ENCODE measurements around the gene RGS3. TPM values are rescaled to one million over a fixed set of nuclear protein-coding genes. Genes with fewer than 3 reads are reported as not detected.

RGS3 gene
- total RNA-seq, 2 experiments from 2014 or later = 51.0 to 51.5 TPM

DNA sequence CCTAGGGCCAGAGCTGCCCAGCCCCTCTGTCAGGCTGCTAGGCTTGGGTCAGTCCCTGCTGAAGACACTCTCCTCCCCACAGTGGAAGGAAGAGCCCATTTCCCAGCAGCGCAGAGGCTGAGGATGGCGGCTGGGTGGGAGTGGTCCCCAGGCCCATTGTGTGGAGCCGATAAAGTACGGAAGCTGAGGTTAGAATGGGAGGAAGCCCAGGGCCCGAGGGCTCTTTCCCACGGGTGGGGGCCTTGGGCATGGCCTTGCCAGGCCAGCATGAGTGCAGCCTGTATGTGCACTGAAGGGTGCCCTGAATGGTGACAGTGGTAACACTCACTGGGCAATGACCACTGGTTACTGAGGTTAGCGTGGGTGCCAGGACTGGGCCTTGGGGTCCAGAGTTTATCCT is 125.9 kb downstream of the RGS3 start:
- Mint-ChIP-seq H3K27me3 (no peaks in the 10 kb centered on the region), H3K9me3 (no peaks in the 10 kb centered on the region), H3K4me3 (no peak overlapping the region), H3K4me1 (ENCODE audit: low read depth) (peaks cover 58% of the 10 kb centered on the region), H3K27ac (peak overlapping the region; percentile 80), H3K36me3 (ENCODE audit: low read depth) (peaks cover 32% of the 10 kb centered on the region)
- DNase-seq = no peak
- ATAC-seq = no peak
- POLR2A ChIA-PET = interaction anchor here (1.1 to 2.6 kb wide), 2 partner anchors 10 to 11 kb away, joined by 3 to 9 read pairs; no protein-coding TSS in a partner anchor
- TF ChIP-seq, protein P1, sequence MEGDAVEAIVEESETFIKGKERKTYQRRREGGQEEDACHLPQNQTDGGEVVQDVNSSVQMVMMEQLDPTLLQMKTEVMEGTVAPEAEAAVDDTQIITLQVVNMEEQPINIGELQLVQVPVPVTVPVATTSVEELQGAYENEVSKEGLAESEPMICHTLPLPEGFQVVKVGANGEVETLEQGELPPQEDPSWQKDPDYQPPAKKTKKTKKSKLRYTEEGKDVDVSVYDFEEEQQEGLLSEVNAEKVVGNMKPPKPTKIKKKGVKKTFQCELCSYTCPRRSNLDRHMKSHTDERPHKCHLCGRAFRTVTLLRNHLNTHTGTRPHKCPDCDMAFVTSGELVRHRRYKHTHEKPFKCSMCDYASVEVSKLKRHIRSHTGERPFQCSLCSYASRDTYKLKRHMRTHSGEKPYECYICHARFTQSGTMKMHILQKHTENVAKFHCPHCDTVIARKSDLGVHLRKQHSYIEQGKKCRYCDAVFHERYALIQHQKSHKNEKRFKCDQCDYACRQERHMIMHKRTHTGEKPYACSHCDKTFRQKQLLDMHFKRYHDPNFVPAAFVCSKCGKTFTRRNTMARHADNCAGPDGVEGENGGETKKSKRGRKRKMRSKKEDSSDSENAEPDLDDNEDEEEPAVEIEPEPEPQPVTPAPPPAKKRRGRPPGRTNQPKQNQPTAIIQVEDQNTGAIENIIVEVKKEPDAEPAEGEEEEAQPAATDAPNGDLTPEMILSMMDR (IDR thresholded peaks at IDR 0.05) = no peak
- intact Hi-C loops (cut with micrococcal nuclease) = no loop called here
- CTCF ChIA-PET = interaction anchor here (0.6 to 27.7 kb wide), 11 partner anchors 10 to 315 kb away, joined by 3 to 621 read pairs (median 9); partner anchors contain the start of genes CDC26 and PRPF4

DNA sequence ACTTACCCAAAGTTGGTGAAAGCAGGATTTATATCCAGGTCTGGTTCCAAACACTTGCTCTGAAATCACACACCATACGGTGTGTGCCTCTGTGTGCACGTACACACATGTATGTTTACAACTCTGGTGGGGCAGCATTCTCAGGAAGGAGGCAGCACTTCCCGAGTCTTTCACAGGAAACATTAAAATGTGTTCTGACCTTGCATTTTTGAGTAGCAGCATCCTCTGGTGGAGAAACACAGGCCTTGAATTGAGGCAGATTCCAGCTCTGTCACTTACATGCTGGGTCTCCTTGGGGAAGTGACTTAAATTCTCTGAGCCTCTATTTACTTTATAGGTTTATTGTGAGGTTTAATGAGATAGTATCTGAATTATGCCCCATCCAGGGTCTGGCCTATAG is 126.4 kb downstream of the RGS3 start:
- TF ChIP-seq, protein P1 (IDR thresholded peaks at IDR 0.05) = peak; percentile 31
- Mint-ChIP-seq H3K4me3 (no peak overlapping the region), H3K36me3 (ENCODE audit: low read depth) (peaks cover 29% of the 10 kb centered on the region), H3K9me3 (no peaks in the 10 kb centered on the region), H3K4me1 (ENCODE audit: low read depth) (peaks cover 54% of the 10 kb centered on the region), H3K27ac (peak overlapping the region; percentile 80), H3K27me3 (no peaks in the 10 kb centered on the region)
- ChIA-PET POLR2A (interaction anchor here (1.1 to 2.6 kb wide), 2 partner anchors 8 to 11 kb away, joined by 3 to 9 read pairs; no protein-coding TSS in a partner anchor), CTCF (interaction anchor here (0.6 to 27.7 kb wide), 13 partner anchors 7 to 315 kb away, joined by 3 to 621 read pairs (median 9); partner anchors contain the start of genes CDC26 and PRPF4)
- peak; percentile 13 for ATAC-seq
- intact Hi-C loops (cut with micrococcal nuclease) = no loop called here
- DNase-seq = no peak

DNA sequence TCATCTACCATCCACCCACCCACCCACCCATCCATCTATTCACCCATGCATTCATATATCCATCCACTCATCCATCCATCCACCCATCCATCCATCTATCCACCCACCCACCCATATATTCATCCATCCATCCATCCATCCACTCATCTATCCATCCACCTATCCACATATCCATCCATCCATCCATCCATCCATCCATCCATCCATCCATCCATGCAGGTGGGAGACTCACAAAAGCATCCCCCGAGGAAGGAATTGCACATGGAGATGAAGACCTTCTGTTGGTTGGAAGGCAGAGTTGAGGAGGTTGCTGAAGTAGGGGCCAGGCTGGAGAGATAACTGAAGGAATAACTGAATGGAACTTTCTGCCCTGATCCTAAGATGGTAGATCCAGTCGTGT is 126.9 kb downstream of the RGS3 start:
- Mint-ChIP-seq H3K27me3 (no peaks in the 10 kb centered on the region), H3K4me1 (ENCODE audit: low read depth) (peaks cover 49% of the 10 kb centered on the region), H3K4me3 (no peak overlapping the region), H3K27ac (no peak overlapping the region), H3K36me3 (ENCODE audit: low read depth) (peaks cover 29% of the 10 kb centered on the region), H3K9me3 (no peaks in the 10 kb centered on the region)
- CTCF ChIA-PET = interaction anchor here (0.8 to 27.7 kb wide), 11 partner anchors 8 to 143 kb away, joined by 3 to 621 read pairs (median 17); no protein-coding TSS in a partner anchor
- ATAC-seq = no peak
- intact Hi-C loops (cut with micrococcal nuclease) = no loop called here
- TF ChIP-seq, protein P1 (IDR thresholded peaks at IDR 0.05) = no peak
- DNase-seq = no peak
- POLR2A ChIA-PET = interaction anchor here (1.1 kb wide), 1 partner anchor 8 kb away, joined by 3 read pairs; no protein-coding TSS in a partner anchor

DNA sequence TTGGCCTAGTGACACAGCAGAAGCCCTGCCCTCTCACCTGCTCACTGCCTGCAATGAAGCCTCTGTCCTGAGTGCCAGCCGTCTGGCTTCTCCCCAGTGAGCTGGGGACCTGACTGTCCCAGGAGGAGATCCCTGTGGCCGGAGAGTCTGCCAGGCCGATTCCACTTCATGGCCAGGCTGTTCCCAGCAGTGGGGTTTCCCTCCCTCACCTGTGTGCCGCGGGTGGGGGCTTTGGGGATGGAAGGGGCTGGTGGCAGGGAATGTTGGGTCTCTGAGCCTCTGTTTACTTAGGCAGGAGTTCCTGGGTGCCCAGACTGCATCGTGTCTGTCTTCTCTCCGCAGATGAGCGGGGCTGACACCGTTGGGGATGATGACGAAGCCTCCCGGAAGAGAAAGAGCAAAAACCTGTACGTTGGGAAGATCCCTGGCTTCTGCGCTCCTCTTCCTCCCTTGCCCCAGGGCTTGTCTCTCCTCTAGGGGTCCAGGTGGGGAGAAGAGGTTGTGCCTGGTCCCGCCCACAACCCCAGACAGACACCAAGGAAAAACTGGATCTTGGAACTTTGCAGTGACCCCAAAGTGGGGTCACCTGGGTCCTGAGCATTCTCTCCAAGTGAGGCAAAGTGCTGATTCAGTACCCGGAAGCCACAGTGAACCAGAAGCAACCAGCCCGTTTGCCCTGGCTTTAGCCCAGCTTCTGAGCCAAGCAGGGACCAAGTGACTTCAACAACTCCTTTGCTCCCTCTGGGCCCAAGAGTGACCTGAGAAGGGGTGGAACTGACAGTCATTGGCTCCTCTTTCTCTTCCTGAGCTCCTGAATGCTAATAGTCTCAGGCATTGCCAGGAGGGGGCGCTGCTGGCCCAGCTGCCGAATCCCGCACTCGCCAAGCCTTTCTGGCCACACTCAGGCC is 127.7 kb downstream of the RGS3 start:
- H3K27ac Mint-ChIP-seq = peak overlapping the region; percentile 33
- intact Hi-C loops (cut with micrococcal nuclease) = no loop called here

More for the DNA sequence above, 127.7 kb downstream of the RGS3 start:
- TF ChIP-seq, protein P1 (IDR thresholded peaks at IDR 0.05) = peak; percentile 88
- Mint-ChIP-seq H3K27me3 (no peaks in the 10 kb centered on the region), H3K4me1 (ENCODE audit: low read depth) (peaks cover 40% of the 10 kb centered on the region), H3K36me3 (ENCODE audit: low read depth) (peaks cover 28% of the 10 kb centered on the region), H3K9me3 (no peaks in the 10 kb centered on the region), H3K4me3 (no peak overlapping the region)
- POLR2A ChIA-PET = interaction anchor here (0.9 to 2.2 kb wide), 5 partner anchors 8 to 65 kb away, joined by 3 to 9 read pairs (median 4); no protein-coding TSS in a partner anchor
- CTCF ChIA-PET = interaction anchor here (0.6 to 27.7 kb wide), 33 partner anchors 9 to 199 kb away, joined by 3 to 621 read pairs (median 5); partner anchors contain the start of gene ALAD
- peak; percentile 86 for DNase-seq
- peak; percentile 77 for ATAC-seq

All from activated CD8-positive, alpha-beta T cell treated with anti-CD3 and anti-CD28 coated beads for 36 hours (primary cell).